ENCODE measurements around the gene ORMDL2.
"Not testable (repeated sequence)": the region's sequence is repeated elsewhere in the genome, so short reads cannot be mapped to it uniquely, and the experiment has no call there.

DNA sequence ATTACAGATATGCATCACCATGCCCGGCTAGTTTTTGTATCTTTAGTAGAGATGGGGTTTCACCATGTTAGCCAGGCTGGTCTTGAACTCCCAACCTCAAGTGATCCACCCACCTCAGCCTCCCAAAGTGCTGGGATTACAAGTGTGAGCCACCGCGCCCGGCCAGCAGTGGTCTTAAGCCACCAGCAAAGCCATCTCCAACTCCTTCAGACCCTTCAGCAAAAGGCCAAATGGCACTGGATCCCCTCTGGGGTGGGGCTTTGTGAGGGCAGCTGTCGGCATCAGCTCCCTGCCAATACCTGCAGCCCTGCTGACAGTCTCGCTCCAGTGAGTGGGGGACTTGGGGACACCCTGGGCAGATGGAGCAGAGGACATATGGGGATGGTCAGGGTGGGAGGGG, 16.6 kb downstream of the ORMDL2 start:
- TF ChIP-seq, protein P1, sequence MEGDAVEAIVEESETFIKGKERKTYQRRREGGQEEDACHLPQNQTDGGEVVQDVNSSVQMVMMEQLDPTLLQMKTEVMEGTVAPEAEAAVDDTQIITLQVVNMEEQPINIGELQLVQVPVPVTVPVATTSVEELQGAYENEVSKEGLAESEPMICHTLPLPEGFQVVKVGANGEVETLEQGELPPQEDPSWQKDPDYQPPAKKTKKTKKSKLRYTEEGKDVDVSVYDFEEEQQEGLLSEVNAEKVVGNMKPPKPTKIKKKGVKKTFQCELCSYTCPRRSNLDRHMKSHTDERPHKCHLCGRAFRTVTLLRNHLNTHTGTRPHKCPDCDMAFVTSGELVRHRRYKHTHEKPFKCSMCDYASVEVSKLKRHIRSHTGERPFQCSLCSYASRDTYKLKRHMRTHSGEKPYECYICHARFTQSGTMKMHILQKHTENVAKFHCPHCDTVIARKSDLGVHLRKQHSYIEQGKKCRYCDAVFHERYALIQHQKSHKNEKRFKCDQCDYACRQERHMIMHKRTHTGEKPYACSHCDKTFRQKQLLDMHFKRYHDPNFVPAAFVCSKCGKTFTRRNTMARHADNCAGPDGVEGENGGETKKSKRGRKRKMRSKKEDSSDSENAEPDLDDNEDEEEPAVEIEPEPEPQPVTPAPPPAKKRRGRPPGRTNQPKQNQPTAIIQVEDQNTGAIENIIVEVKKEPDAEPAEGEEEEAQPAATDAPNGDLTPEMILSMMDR (IDR thresholded peaks at IDR 0.05): not testable (repeated sequence)
- TF ChIP-seq EZH2phosphoT487 (IDR thresholded peaks at IDR 0.05): not testable (repeated sequence)

Measured in neural progenitor cell (in vitro differentiated cells).